ENCODE measurements around the gene PARD3B.

PARD3B gene

DNA sequence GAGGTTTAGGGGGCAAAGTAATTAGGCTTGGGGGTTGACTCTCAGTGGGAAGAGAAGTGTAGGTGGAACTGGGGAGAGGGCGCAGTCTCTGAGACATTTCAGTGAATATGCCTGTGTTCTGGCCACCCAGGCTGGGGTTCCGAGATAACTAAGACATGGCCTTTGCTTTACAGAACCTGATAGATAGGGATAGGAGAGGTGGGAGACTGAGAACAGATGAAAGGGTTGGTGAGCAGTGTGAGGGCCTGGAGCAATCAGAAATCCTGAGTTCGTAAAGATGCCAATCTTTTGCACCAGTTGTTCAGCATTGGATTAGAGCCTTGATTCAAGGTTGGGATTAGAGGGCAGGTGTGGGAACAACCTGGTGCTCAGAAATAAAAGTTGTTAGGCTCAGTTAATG is 15.6 kb downstream of the PARD3B start:
- DNase-seq (ENCODE audit: insufficient read length, low spot score): no peak
- TF ChIP-seq SPI1 (IDR thresholded peaks at IDR 0.05; ENCODE audit: low read depth, low read length) (no peak), POU2F2 (IDR thresholded peaks at IDR 0.05; ENCODE audit: low read depth, low read length) (no peak), POLR2A (IDR thresholded peaks at IDR 0.05; ENCODE audit: low read depth, low read length) (no peak)
- no peak for FAIRE-seq

DNA sequence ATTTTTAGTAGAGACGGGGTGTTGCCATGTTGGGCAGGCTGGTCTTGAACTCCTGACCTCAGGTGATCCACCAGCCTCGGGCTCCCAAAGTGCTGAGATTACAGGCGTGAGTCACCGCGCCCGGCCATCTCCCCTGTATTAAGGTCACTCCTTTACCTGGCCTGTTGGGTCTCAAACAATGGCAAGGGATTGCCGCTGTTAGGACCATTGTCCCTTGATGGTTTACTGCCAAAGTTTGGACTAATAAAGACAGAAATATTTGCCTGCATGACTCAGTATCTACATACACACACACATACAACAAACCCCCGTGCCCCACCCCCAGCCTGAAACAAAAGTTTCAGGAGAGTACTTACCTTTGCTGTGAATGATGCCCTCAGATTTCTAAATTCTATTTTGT is 16.5 kb downstream of the PARD3B start:
- TF ChIP-seq POU2F2 (IDR thresholded peaks at IDR 0.05; ENCODE audit: low read depth, low read length): no peak
- TF ChIP-seq POLR2A (IDR thresholded peaks at IDR 0.05; ENCODE audit: low read depth, low read length): no peak
- TF ChIP-seq POLR2AphosphoS5 (IDR thresholded peaks at IDR 0.05; ENCODE audit: low read depth, low read length): no peak
- TF ChIP-seq TAF1 (IDR thresholded peaks at IDR 0.05; ENCODE audit: low read depth, low read length): no peak
- no peak for TF ChIP-seq PAX5 (IDR thresholded peaks at IDR 0.05; ENCODE audit: insufficient read depth, low read length, severe bottlenecking)
- no peak for TF ChIP-seq SPI1 (IDR thresholded peaks at IDR 0.05; ENCODE audit: low read depth, low read length)
- DNase-seq (ENCODE audit: insufficient read length, low spot score) (no peak), FAIRE-seq (no peak)

DNA sequence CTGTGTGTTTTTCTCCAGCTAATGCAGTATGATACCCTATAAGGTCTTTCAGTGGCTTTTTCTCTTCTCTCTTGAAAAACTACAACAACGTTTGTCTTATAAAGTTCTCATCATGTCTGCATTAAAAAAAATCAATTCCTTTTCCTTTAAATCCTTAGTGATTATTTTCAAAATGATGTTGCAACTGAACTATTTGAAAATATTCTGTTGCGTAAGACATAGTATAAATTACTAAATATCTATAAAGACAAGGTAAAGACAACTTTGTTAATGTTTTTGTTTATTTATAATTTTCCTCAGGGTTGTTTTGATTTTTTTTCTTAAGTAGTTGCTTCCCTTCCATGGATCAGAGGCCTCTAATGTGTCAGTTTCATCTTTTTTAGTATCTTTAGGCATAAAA is 21.2 kb downstream of the PARD3B start:
- TF ChIP-seq SPI1 (IDR thresholded peaks at IDR 0.05; ENCODE audit: low read depth, low read length) (no peak), TAF1 (IDR thresholded peaks at IDR 0.05; ENCODE audit: low read depth, low read length) (no peak), POLR2A (IDR thresholded peaks at IDR 0.05; ENCODE audit: low read depth, low read length) (no peak), POU2F2 (IDR thresholded peaks at IDR 0.05; ENCODE audit: low read depth, low read length) (no peak)
- DNase-seq (ENCODE audit: insufficient read length, low spot score) (no peak), FAIRE-seq (no peak)

DNA sequence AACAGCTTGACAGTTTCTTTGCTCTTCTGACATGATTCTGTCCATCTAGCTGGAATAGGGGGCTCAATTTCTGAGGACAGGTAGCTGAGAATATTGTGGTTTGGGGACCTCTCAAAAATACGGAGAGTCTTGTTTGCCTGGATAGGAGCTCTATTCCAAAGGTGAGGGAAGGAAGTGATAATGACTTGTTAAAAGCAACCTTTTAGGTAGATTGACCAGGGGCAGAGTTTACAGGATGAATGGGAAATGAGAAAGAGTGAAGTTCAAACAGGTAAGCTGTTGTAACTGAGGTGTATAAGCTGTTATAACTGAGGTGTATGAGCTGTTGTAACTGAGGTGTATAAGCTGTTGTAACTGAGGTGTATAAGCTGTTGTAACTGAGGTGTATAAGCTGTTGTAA is 25.1 kb downstream of the PARD3B start:
- FAIRE-seq (no peak), DNase-seq (ENCODE audit: insufficient read length, low spot score) (no peak)
- TF ChIP-seq TAF1 (IDR thresholded peaks at IDR 0.05; ENCODE audit: low read depth, low read length) (no peak), POU2F2 (IDR thresholded peaks at IDR 0.05; ENCODE audit: low read depth, low read length) (no peak), POLR2AphosphoS5 (IDR thresholded peaks at IDR 0.05; ENCODE audit: low read depth, low read length) (no peak), SPI1 (IDR thresholded peaks at IDR 0.05; ENCODE audit: low read depth, low read length) (no peak), POLR2A (IDR thresholded peaks at IDR 0.05; ENCODE audit: low read depth, low read length) (no peak), PAX5 (IDR thresholded peaks at IDR 0.05; ENCODE audit: insufficient read depth, low read length, severe bottlenecking) (no peak)

DNA sequence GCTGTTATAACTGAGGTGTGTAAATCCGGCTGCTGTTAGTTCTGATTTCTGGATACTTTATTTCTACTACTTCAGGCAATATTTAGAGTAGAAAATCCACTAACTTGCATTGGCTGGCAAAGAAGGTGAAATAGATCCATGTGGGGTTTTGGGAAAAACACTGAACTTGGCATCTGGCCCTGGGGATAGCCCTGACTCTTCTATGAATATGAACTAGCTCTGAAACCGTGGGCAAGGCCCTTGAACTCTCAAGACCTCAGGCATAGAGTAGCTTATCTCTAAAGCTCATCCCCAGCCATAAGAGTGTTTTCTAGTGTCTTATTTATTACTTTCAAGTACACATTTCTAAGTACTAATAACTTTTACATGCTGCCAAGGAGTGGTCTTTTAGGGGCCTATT is 25.8 kb downstream of the PARD3B start:
- DNase-seq (ENCODE audit: insufficient read length, low spot score) (no peak), FAIRE-seq (no peak)
- TF ChIP-seq POLR2A (IDR thresholded peaks at IDR 0.05; ENCODE audit: low read depth, low read length) (no peak), TAF1 (IDR thresholded peaks at IDR 0.05; ENCODE audit: low read depth, low read length) (no peak), POU2F2 (IDR thresholded peaks at IDR 0.05; ENCODE audit: low read depth, low read length) (no peak), POLR2AphosphoS5 (IDR thresholded peaks at IDR 0.05; ENCODE audit: low read depth, low read length) (no peak), PAX5 (IDR thresholded peaks at IDR 0.05; ENCODE audit: insufficient read depth, low read length, severe bottlenecking) (no peak), SPI1 (IDR thresholded peaks at IDR 0.05; ENCODE audit: low read depth, low read length) (no peak)

DNA sequence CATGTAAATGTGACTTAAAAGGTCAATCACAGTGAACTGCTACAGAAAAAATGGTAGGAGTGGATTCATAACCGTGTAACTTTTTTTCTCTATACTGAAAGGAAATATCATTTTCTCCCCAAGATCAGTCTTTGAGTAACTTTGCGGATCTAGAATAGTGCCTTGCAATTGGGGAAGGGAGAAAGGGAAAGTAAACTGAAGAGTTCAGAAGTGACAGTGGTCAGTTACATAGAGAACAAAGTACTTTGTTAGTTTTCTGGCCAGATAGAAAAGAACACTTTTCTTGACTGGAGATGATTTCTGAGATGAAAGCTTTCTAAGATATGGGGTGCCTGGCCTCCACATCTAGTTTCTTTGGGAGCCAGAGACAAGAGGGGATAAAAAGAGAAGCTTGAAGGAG is 26.6 kb downstream of the PARD3B start:
- FAIRE-seq (no peak), DNase-seq (ENCODE audit: insufficient read length, low spot score) (no peak)
- no peak for TF ChIP-seq PAX5 (IDR thresholded peaks at IDR 0.05; ENCODE audit: insufficient read depth, low read length, severe bottlenecking)
- no peak for TF ChIP-seq TAF1 (IDR thresholded peaks at IDR 0.05; ENCODE audit: low read depth, low read length)
- no peak for TF ChIP-seq POLR2A (IDR thresholded peaks at IDR 0.05; ENCODE audit: low read depth, low read length)
- TF ChIP-seq POLR2AphosphoS5 (IDR thresholded peaks at IDR 0.05; ENCODE audit: low read depth, low read length): no peak
- TF ChIP-seq SPI1 (IDR thresholded peaks at IDR 0.05; ENCODE audit: low read depth, low read length): no peak
- no peak for TF ChIP-seq POU2F2 (IDR thresholded peaks at IDR 0.05; ENCODE audit: low read depth, low read length)

DNA sequence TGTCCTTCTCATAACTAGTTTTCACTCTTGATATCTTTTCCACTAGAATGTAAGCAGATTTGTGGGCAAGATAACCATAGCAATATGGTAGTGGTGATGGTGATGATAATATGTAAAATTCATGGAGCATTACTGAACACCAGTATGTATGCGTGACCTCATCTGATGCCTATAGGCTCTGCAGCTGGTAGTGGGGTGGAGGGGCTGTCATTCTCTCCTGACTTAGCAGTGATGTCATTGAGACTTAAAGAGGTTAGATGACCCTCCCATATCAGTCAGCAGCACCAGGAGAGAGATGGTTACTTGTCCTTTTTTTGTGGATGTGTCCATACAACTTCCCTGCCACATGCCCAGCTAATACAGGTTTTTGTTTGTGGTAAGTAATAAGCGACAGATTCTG is 27.9 kb downstream of the PARD3B start:
- no peak for TF ChIP-seq POLR2AphosphoS5 (IDR thresholded peaks at IDR 0.05; ENCODE audit: low read depth, low read length)
- no peak for DNase-seq (ENCODE audit: insufficient read length, low spot score)
- FAIRE-seq: no peak

DNA sequence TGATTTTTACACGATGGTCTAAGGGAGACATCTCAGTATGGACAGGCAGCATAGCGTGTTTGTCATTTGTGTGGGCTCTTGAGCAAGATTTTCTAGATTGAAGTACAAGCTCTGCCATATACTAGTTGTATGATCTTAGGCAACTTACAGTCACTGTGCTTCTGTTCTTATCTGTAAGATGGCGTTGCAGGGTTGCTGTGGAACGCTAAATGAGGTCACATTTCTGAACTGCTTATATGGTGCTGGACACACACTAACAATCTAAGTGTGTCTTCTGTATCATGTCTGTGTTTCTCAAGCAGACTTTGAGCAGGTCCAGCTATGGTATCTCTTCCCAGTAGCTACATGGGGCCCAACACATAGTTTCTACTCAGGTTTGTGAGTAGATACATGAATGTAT is 29.2 kb downstream of the PARD3B start:
- FAIRE-seq (no peak), DNase-seq (ENCODE audit: insufficient read length, low spot score) (no peak)
- TF ChIP-seq POLR2A (IDR thresholded peaks at IDR 0.05; ENCODE audit: low read depth, low read length): no peak
- TF ChIP-seq TAF1 (IDR thresholded peaks at IDR 0.05; ENCODE audit: low read depth, low read length): no peak
- no peak for TF ChIP-seq SPI1 (IDR thresholded peaks at IDR 0.05; ENCODE audit: low read depth, low read length)
- no peak for TF ChIP-seq POU2F2 (IDR thresholded peaks at IDR 0.05; ENCODE audit: low read depth, low read length)
- TF ChIP-seq PAX5 (IDR thresholded peaks at IDR 0.05; ENCODE audit: insufficient read depth, low read length, severe bottlenecking): no peak
- TF ChIP-seq POLR2AphosphoS5 (IDR thresholded peaks at IDR 0.05; ENCODE audit: low read depth, low read length): no peak

DNA sequence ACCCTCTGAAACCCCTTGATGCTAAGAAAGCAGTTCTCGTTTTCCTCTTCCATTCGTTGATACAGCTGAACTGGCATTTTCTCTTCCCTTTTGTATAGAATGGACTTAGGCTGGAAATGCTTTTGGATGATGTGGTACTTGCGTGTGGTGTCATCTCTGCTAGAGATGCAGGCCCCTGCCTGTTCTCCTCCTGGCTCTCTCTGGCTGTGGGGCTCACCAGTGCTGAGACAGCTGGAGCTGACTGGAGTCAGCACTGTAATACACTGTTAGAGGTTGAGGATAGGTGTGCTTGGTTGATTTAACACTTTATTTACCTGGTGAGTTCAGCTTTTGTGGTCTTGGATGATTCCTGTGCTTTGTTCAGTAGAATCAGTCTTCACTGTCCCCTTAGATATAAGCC is 30.2 kb downstream of the PARD3B start:
- TF ChIP-seq PAX5 (IDR thresholded peaks at IDR 0.05; ENCODE audit: insufficient read depth, low read length, severe bottlenecking) (no peak), POLR2AphosphoS5 (IDR thresholded peaks at IDR 0.05; ENCODE audit: low read depth, low read length) (no peak), SPI1 (IDR thresholded peaks at IDR 0.05; ENCODE audit: low read depth, low read length) (no peak), POLR2A (IDR thresholded peaks at IDR 0.05; ENCODE audit: low read depth, low read length) (no peak), TAF1 (IDR thresholded peaks at IDR 0.05; ENCODE audit: low read depth, low read length) (no peak)
- FAIRE-seq: no peak
- DNase-seq (ENCODE audit: insufficient read length, low spot score): no peak

DNA sequence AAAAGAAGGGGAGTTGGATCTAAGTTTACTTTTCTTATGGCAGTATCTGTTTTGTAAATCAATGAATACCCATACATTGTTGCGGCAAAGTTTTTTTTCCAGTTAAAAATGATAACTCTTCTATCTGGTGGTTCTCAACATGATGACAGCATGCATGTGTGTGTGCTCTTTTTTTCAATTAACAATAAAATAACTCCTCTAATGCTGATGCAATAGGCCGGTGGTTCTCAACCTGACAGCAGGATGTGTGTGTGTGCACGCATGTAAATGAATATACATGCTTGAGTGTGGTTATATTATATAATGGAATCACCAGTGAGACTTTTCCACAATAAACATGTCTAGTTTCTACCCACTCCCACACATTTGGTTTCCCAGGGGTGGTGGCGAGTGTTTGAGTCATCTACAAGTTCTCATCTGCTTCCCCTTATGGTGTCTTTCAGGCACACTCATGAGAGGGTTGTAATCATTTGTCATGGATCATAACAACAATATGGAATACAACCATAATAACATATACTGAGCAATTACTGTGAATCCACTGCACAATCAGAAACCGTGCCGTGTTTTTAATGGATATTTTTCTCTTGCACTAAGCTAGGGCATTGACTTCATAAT is 31.2 kb downstream of the PARD3B start:
- TF ChIP-seq TAF1 (IDR thresholded peaks at IDR 0.05; ENCODE audit: low read depth, low read length) (no peak), POLR2A (IDR thresholded peaks at IDR 0.05; ENCODE audit: low read depth, low read length) (no peak), POU2F2 (IDR thresholded peaks at IDR 0.05; ENCODE audit: low read depth, low read length) (no peak), SPI1 (IDR thresholded peaks at IDR 0.05; ENCODE audit: low read depth, low read length) (no peak), POLR2AphosphoS5 (IDR thresholded peaks at IDR 0.05; ENCODE audit: low read depth, low read length) (no peak), PAX5 (IDR thresholded peaks at IDR 0.05; ENCODE audit: insufficient read depth, low read length, severe bottlenecking) (no peak)
- DNase-seq (ENCODE audit: insufficient read length, low spot score) (no peak), FAIRE-seq (no peak)

Data from GM12891 (cell line).